Measurements from ENCODE around the gene KLHL5.

Gene KLHL5

DNA sequence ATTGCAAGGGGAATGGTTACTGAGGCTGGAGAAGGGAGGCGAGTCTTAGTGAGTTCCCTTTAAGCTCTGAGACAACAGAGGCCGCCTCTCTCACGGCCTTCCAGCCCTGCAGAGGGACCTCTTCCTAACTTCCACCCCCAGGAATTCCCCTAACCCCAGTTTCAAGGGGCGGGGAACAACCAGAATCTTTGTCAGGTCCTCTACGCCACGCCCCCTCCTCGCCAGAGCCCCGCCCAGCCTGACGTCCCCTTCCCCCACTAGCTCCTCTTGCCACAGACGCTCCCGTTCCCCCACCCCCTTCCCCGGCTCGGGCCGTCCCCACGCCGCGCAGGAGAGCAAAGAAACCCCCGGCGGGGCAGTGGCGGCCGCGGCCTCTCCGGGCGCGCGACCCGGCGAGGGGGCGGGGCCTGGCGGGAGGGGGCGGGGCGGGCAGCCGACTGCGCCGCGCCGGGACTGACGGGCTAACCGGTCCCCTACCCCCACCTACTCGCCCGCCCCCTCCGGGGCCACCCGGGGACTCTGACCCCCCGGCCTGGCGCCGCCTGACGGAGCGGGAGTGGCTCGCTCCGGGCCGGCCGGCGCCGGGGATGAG lies 17.6 kb upstream of the KLHL5 start:
- DNase-seq (ENCODE audit: low spot score): peak; percentile 94

DNA sequence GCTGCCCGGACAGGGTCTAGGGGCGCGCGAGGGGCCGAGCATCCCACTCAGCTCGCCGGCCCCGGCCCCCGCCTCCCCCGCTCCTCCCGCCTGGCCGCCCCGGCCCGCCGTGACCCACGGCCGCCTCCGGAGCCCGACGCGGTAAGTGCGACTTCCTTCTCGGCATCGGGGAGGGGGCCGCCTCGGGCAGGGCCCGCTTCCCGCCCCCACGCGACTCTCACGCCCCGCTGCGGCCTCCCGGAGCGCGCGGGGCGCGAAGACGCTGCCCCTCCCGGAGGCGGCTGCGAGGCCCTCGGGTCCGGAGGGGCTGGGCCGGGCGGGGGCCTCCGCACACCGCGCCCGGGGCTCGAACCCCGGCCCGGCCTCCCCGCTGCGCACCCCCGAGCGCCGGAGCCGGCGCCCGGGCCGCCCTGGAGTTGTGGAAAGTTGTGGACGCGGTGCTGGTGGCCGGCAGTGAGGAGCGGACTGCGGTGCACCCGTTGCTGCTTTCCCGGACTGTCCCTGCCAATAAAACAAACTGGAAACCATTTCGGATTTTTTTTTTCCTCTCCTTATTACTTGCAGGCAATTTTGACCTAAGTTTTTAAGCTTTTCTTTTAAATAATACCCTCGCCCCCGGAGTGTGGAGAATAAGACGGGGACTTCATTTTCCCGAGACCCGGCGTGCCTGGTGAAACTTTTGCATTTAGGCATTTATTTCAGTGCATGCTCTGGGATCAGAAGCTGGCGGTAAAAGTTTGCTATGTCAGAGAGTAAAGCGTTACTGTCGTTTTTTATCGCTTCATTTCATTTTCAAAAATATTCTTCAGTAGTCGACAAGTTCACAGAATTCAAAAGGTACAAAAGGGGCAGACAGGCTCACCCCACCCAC lies 16.8 kb upstream of the KLHL5 start:
- DNase-seq (ENCODE audit: low spot score): peak; percentile 70

DNA sequence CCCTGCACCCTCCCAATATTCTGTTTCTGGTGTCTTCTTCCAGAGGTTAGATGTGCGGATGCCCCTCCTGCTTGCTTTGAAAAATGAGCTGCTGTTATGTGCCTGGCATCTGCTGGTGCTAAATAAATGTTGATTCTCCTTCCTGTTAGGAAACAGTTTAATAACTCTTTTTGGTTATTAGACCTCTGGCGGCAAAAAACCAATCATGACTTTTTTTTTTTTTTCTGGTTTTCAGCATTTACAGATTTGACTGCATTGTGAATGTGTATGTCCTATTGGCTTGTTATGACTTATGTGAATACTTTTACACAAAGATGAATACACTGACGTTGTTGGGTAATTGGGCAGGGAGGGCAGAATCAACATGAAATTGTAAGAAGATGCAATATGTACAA lies 16.2 kb upstream of the KLHL5 start:
- peak; percentile 14 for DNase-seq (ENCODE audit: low spot score)

DNA sequence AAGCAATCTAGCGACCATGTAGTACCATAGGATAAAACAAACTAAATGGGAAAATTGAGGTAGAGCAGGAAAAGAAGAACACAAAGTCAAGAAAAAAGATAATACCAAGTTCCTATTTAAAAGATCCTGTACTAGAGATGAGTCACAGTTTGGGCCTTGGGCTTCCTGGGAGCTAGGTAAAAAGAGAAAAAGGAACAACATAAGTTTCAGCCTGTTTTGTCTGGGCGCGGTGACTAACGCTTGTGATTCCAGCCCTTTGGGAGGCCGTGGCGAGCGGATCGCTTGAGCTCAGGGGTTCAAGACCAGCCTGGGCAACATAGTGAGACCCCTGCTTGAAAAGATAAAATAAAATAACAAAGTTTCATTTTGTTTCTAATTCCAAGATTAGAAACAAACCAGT lies 15.8 kb upstream of the KLHL5 start:
- DNase-seq (ENCODE audit: low spot score): no peak

DNA sequence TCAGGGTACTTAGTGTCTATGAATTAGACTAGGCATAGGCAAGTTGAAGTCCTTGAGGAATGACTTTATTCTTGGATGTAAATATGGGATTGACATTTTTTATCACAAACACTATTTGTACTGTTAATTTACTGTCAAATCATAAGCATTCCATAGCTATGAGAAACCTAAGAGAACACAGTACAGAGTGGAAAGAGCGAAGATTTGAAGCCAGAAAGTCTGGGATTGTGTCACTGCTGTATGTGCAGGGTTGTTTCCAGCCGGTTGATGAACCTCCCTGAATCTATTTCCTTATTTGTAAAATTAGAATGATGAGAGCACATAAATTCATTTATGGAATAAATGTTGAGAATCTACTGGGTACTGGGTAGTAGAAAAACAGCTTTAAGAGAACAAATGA lies 14.4 kb upstream of the KLHL5 start:
- no peak for DNase-seq (ENCODE audit: low spot score)

DNA sequence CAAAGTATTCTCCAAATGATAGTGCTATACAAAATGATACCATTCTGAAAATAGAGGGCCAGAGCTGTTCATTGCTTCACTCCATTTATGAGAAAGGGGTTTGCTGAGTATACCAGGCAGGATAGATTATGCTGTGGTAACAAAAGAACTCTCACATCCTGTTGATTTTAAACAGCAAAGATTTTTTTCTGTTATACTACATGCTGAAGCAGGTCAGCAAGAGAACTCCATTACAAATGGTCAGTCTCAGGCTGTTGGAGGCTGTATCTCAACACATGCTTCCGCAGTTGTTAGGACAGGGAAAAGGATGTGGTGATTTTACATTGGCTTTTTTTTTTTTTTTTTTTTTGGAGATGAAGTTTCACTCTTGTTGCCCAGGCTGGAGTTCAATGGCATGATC lies 13.7 kb upstream of the KLHL5 start:
- no peak for DNase-seq (ENCODE audit: low spot score)

DNA sequence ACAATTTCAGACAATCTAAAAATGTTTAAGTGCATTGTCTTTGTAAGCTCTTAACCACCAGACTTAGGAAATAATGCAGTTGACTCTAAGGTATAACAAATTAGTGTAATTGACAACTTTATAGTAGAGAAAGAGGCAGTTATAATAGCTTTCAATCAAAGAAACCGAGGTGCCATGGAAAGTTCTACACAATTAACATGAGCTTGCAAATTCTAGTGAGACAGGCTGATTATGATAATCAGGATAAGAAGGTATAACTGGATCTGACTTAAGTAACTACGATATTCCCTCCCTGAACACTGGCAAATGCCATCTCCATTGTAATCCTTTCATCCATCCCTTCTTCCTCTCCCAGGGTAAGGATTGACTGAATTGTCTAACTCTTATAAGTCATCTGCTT lies 11.4 kb upstream of the KLHL5 start:
- no peak for DNase-seq (ENCODE audit: low spot score)

DNA sequence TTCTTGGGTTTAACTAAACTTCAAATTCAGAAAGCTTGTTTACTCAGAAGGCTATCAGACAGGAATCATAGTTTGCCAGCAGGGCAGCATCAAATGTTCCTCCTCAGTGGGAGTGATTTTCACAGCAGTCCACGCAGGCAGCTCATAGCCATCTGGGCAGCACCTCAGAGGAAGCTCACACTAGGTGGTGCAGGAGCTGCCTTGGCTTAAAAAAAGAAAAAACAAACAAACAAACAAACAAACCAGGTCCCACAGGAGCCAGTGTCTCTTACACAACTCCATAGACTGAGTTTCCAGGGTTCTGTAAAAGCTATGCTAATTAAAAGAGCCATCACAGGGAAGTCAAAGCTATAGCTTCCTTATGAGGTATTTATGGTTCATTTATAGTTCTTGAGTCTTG lies 10.5 kb upstream of the KLHL5 start:
- no peak for DNase-seq (ENCODE audit: low spot score)

DNA sequence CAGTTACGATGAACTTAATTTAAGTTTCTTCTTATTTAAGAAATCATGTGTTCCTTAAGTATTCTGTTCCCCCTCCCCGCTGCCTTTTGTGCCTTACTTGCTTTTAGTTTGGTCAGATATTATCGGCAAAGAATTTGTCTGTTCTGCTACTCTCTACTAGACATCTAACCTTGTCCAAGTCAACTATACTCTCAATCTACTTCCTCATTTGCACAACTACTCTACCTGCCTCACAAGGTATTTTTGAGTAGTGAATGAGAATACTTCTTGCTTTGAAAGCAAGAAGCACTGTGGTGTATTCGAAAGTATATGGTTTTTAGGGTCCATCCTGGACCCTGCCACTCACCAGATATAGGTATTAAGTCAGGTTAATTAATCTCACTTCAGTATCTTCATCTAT lies 8.0 kb upstream of the KLHL5 start:
- DNase-seq (ENCODE audit: low spot score): no peak

DNA sequence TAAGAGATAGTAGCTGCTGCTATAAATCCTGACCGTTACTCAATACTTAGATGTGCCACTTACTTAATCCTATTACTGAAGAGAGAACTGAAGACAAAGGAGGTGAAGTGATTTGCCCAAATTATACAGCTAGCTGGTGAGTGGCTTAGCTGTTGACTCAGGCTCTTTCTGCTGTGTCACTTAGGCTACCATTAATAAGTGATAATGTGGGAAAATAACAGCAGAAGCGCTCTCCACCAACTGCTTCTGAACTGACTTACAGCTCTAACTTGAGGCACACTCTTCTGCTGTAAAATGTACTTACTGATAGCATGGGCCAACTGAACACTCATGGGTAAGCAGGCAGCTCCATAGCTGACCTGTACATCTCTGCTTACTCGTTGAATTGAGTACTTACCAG lies 7.5 kb upstream of the KLHL5 start:
- no peak for DNase-seq (ENCODE audit: low spot score)

DNA sequence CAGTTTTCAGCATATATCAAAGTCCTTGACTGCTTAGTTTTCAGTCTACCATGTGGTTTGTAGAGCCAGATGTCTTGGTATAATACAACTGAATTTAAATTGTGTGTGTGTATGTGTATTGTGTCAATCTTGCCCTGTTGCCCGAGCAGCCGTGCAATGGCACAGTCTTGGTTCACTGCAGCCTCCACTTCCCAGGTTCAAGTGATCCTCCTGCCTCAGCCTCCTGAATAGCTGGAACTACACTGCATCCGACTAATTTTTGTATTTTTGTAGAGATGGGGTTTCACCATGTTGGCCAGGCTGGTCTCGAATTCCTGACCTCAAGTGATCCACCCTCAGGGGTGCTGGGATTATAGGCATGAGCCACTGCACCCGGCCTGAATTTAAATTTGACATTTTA lies 6.0 kb upstream of the KLHL5 start:
- no peak for DNase-seq (ENCODE audit: low spot score)

DNA sequence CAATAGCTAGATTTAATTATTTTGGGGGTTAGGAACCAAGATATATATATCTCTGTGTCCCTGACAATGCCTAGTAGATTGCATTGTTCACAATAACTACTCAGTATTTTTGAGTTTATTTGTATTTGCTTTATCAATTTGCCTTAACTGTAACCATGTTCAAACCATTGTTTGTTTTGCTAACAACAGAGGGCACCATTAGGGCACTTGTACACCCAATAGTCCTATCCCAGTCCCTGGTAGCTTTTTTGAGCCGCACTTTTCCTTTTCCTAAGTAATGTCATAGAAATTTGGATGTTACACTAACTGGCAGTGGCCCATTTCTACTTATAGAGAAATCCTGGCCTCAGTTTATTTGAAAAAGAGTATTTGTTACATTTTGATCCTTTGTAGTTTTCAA lies 575 bp upstream of the KLHL5 start:
- DNase-seq (ENCODE audit: low spot score): no peak

DNA sequence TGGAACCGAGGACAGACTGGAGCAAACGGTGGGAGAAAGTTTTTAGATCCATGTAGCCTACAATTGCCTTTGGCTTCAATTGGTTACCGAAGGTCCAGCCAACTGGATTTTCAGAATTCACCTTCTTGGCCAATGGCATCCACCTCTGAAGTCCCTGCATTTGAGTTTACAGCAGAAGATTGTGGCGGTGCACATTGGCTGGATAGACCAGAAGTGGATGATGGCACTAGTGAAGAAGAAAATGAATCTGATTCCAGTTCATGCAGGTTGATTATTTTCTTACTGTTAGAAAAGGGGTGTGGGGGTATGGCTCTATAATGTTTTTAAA lies 702 bp downstream of the KLHL5 start:
- no peak for DNase-seq (ENCODE audit: low spot score)

DNA sequence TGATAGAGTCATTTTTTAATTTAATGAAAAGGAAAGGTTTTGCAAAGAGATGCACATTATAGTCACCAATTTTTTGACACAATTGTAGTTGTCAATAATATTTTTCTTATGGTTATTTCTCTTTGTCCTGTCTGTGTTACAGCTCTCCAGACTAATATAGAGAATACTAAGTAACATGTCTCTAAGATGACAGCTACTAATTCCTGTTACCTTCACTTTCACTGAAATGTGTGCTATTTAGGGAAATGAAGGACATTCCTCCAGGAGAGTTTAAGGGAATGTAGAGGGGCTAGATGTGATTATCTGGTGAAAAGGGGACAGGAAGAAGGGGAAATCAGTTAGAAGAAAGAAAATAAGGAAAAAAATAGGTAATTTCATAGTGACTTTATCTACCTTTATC lies 1.4 kb downstream of the KLHL5 start:
- no peak for DNase-seq (ENCODE audit: low spot score)

DNA sequence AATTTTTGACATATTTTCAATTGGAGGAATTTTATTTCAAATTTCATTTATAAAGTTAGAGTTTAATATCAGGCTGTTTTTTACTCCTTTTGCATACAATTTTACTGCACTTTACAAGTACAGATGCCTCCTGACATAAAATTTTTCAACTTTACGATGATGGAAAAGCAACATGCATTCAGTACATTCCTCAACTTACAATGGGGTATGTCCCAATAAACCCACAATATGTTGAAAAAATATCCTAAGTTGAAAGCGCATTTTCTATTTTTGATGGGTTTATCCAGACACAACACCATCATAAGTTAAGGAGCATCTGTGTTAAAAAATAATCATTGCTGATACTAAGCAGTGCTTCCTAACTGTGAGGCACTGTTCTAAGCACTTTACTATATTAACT lies 4.3 kb downstream of the KLHL5 start:
- no peak for DNase-seq (ENCODE audit: low spot score)

DNA sequence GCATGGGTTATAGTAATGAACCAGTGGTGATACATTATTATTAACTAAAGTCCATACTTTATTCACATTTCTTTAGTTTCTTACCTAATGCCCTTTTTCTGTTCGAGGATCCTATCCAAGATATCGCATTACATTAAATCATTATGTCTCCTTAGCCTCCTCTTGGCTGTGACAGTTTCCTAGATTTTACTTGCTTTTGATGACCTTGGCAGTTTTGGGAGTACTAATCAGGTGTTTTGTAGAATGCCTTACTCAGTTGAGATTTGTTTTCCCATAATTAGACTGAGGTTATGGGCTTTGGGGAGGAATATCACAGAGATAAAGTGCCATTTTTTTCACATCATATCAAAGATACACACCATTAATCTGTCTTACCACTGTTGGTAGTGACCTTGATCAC lies 5.0 kb downstream of the KLHL5 start:
- DNase-seq (ENCODE audit: low spot score): no peak

DNA sequence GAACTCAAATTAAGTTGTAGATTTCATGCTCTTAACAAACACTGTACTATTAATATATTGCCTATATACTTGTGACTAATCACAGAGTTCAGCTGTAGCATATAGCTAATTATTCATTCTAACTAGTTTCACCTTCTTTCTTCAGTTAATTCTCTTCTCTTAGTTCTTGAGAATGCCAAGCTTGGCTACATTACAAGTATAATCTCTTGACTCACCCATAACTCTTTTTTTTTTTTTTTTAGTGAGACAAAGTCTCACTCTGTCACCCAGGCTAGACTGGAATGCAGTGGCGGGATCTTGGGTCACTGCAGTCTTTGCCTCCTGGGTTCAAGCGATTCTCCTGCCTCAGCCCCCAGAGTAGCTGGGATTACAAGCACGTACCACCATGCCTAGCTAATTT lies 5.4 kb downstream of the KLHL5 start:
- DNase-seq (ENCODE audit: low spot score): no peak

DNA sequence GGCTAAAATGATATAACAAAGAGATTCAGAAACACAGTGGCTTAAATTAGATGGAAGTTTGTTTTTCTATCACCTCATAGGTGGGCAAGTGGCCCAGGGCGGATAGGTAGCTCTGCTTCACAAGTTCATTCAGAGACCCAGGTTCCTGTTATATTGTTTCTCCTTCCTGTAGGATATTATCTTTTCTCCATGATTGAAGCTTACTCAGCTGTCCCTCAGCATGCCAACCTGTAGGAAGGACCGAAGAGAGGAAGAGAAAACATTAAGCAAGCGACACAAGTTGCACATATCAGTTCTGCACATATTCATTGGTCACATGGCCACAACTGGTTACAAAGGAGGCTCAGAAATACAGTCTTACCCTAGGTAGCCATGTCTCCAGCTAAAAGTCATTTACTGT lies 6.9 kb downstream of the KLHL5 start:
- DNase-seq (ENCODE audit: low spot score): no peak

DNA sequence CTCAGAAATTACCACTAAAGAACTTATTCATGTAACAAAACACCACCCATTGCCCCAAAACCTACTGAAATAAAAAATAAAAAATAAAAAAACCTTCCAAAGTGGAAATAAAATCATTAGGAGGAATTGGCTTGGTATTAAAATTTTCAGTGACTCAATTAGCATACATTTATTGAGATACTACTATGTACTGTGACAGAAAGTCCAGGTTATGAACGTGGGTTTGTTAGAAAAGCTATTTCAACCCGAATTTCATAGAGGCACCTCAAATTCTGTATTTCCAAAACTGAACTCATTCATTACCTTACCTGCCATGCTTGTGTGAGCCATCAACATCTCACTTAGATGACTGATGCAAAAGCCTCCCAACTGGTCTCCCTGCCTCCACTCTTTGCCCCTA lies 16.8 kb downstream of the KLHL5 start:
- DNase-seq (ENCODE audit: low spot score): no peak

DNA sequence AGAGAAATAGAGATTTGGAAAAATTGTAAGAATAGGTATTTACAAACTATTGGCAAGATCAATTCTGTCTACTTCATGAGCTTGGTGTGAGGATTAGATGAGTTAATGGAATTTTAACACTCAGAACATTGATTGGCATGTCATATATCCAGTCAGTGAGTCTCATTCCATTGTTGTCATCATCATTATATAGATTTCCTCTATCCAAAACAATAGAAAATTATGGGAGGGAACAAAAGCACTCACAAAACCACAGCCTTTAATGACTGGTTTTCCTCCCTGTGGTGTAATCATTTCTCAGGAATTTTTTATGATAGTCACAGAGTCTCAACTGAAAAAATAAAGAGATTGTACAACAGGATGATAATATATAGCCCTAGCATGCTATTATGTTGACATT lies 21.1 kb downstream of the KLHL5 start:
- DNase-seq (ENCODE audit: low spot score): peak; percentile 46

DNA sequence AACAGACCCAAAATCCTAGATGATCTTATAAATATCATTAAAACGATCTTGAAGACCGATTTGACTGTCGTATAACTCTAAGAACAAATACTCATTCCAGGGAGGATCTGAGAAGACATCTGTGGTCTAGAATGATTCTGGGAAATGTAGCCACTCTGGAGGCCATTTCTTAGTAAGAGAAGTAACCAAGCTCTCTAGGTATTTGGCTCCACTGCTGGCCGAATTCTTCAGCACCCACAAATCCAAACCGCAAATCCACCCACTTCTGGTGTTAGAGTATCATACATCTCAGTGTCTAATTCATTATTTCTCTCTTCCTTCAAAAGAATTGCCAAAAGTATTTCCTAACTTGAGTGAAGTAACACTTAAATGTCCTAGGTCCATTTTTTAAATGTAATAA lies 23.9 kb downstream of the KLHL5 start:
- peak; percentile 18 for DNase-seq (ENCODE audit: low spot score)

DNA sequence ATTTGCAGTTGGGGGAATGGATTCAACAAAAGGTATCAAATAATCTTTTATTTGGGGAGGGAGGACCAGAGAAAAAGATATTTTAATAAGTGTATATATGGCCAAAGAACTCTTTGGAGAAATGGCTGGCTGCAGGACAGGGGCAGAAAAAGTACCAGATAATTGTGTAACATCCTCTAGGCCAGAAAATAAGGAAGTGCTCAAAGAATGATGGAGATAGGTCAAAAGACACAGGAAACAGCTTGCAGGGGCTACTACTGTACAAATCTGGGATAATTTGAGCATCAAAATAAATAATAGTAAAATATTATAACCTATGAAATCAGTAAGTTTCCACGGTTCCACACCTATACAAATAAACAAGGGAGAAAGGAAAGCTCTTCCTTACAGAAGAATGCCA lies 34.8 kb downstream of the KLHL5 start:
- DNase-seq (ENCODE audit: low spot score): no peak

DNA sequence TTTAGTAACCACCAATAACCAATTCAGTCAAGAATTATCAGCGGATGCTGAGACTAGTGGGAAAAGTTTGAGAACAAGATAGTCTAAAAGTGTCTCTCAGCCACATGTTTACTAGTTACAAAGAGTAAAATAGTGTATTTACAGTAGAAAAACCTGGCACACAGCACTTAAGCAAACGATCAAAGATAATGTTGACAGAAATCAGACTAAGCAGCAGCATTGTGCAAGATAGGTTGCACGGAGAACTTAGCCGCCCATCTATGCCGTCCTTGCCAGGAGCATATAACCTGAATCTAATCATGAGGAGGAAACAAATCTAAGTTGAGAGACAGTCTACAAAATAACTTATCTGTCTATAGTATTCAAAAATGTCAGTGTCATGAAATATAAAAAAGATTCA lies 35.3 kb downstream of the KLHL5 start:
- no peak for DNase-seq (ENCODE audit: low spot score)

DNA sequence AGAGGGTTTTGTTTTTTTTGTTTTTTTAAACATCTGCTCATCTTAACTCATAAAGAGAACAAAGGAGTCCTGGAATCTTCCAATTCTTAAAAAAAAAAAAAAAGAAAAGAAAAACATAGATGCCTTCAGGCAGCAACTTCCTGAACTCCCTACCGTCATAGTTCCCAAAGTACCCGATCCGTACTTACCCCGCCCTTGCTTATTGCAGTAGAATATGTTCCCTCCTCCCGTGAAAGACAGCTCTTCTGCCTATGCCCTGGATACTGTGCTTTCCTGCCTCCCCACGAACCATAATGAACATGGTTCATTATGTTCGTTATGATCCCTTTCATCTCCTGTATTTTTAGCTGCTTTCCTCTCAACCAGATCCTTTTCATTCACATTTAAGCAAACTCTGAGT lies 40.3 kb downstream of the KLHL5 start:
- no peak for DNase-seq (ENCODE audit: low spot score)
